ENCODE results near the gene STK24.

The STK24 gene

GRCh38 chr13:98510156-98510509 is 66.8 kb downstream of the STK24 start:
- no peak for DNase-seq (ENCODE audit: low read depth in 2 of 2)

- DNase-seq (ENCODE audit: low read depth in 2 of 2), result peak in 1 of 2 donors; percentile 25
Measured at GRCh38 chr13:98509271-98510155, 67.4 kb downstream of the STK24 start.

- no peak for DNase-seq (ENCODE audit: low read depth in 2 of 2)
Measured at GRCh38 chr13:98508685-98509084, 68.2 kb downstream of the STK24 start.

- DNase-seq (ENCODE audit: low read depth in 2 of 2), result no peak
Measured at GRCh38 chr13:98508280-98508679, 68.6 kb downstream of the STK24 start.

GRCh38 chr13:98507282-98507797 is 69.6 kb downstream of the STK24 start:
- no peak for DNase-seq (ENCODE audit: low read depth in 2 of 2)

GRCh38 chr13:98506728-98507230 is 70.1 kb downstream of the STK24 start:
- DNase-seq (ENCODE audit: low read depth in 2 of 2), result no peak

GRCh38 chr13:98506322-98506721 is 70.6 kb downstream of the STK24 start:
- no peak for DNase-seq (ENCODE audit: low read depth in 2 of 2)

DNA sequence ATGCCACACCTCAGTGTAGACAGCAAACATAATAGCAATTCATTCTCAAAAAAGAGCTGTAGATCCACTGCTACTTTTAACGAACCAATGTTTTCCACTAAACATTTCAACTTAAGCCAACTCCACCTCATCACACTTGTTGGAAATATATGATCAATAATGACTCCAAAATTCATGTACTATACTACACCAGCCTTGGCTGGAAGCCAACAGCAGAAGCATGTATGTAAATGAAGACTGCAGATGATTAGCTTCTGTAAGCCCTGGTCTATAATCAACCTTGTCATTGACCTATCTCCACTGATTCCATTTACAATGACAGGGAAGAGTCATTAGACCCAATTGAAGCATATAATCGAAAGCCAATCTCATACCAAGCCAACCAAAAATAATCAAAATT is 71.7 kb downstream of the STK24 start:
- no peak for DNase-seq (ENCODE audit: low read depth in 2 of 2)

GRCh38 chr13:98504371-98504963 is 72.4 kb downstream of the STK24 start:
- DNase-seq (ENCODE audit: low read depth in 2 of 2), result no peak

DNA sequence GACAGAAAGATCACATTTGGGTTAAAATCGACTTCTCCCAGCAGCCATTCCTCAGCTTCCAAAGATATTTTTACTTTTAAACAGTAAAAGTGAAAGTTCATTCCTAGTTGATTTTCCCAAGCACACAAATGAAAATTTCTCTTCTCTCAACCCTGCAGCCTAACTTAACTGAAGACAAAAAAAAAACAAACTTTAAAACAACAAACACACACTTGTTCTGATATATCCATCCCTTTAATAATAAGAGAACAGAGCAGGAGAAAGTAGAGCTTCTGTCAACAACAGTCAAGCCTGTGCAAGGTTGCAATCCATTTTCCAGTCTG is 72.9 kb downstream of the STK24 start:
- DNase-seq (ENCODE audit: low read depth in 2 of 2), result no peak

- no peak for DNase-seq (ENCODE audit: low read depth in 2 of 2)
Measured at GRCh38 chr13:98503175-98504028, 73.5 kb downstream of the STK24 start.

- no peak for DNase-seq (ENCODE audit: low read depth in 2 of 2)
Measured at GRCh38 chr13:98500963-98501421, 75.9 kb downstream of the STK24 start.

- no peak for DNase-seq (ENCODE audit: low read depth in 2 of 2)
Measured at GRCh38 chr13:98496966-98497365, 79.9 kb downstream of the STK24 start.

DNA sequence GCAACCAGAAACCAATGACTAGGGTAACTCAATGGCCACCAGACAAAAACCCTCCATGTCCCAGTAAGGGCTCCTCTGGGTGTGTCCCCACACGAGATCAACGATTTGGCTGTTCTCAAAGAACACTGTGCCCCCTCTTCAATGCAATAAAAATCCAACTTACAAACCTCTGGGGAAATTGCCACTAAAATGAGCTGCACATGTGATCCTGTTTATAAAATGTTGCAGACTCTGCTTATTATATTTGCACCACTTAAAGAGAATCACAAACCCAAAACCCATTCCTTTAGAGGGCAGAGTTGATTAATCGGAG is 80.5 kb downstream of the STK24 start:
- DNase-seq (ENCODE audit: low read depth in 2 of 2), result no peak

DNA sequence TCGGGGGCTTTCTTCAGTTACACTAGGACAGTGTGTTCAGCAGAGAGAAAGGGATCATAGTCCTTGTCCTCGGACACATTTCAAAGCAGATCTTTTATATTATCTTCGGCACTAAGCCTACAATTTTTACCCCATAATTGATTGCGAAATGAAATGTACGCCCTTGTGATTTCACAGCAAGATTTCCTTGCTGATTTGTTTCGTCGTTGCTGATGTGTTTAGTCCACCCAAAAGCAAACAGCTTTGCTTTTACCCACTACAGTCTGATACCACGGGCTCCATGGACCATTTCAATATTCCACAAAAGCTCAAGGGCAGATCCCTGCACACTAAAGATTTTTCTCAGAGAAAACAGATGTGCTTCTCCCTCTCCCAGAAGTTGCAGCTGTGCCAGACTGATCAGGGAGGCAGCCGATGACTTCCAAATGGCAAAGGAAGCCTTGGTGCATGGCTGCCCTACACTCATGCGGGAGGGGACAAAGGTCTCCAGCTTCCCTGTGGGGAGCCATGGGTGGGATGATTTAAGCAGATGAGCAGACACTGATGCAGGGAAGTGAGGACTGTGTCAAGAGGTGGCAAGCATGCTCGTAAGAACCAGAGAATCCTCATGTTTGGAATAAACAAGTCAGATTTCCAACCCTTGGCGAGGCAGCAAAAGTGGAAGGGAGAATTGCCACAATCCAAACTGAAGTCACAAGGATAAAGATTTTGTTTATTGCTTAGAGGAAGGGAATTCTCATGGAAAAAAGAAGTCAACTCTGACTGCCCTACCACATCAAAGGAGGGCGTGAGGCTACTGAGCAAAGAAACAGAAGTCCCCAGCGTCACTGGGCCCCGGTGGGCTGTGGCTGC is 81.1 kb downstream of the STK24 start:
- DNase-seq (ENCODE audit: low read depth in 2 of 2), result no peak

GRCh38 chr13:98494769-98495168 is 82.1 kb downstream of the STK24 start:
- no peak for DNase-seq (ENCODE audit: low read depth in 2 of 2)

- DNase-seq (ENCODE audit: low read depth in 2 of 2), result no peak
Measured at GRCh38 chr13:98493042-98493712, 83.7 kb downstream of the STK24 start.

DNA sequence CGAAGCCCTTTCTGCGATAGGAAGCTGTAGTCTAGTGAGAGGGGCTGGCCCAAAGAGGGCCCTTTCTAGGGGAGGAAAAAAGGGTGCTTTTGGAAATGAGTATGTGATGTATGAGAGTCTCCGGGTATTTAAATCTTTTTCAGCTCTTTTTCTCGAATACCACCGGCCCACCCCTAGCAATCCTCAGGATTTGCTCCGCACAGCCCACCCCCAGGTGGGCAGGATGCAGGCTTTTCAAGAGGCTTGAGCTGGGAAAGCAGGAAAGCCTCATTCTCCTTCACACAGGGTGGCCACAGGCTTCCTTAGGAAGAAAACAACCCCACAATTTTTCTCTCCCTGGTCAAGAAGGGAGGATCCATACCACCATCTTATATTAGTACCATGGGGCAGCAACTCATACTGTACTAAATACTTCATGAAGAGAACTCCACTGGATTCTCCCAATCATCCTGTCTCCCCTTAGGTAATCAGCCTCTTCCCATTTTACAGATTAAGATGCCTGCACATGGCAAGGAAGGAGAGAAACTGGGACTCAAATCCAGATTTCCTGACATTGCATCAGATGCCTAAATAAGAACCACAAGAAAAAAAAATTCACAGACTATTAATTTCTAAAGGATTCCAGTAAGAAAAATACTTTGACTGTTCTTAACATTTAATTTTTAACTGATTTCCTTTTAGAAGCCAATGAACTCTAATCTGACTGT is 84.4 kb downstream of the STK24 start:
- DNase-seq (ENCODE audit: low read depth in 2 of 2), result no peak

GRCh38 chr13:98490866-98491265 is 86.0 kb downstream of the STK24 start:
- no peak for DNase-seq (ENCODE audit: low read depth in 2 of 2)

- DNase-seq (ENCODE audit: low read depth in 2 of 2), result no peak
Measured at GRCh38 chr13:98490195-98490836, 86.6 kb downstream of the STK24 start.

Measured in activated CD4-positive, alpha-beta T cell treated with anti-CD3 and anti-CD28 coated beads for 24 hours (primary cell).